GM19372 (cell line): ENCODE results near the gene CCNB1.
"Not testable (repeated sequence)": the region's sequence is repeated elsewhere in the genome, so short reads cannot be mapped to it uniquely, and the experiment has no call there.

Experiments used
- ATAC-seq: cut with Tn5 transposase; IDR thresholded peaks from one replicate; pipeline ENCODE4 v1.9.1; 2021; ENCODE audit warnings: mild to moderate bottlenecking, low read depth, moderate library complexity; ENCODE audit not compliant: unreplicated experiment

Gene CCNB1

GRCh38 chr5:69181659-69182293, 14.8 kb downstream of the CCNB1 start:
- ATAC-seq = not testable (repeated sequence)

GRCh38 chr5:69184621-69185020, 17.7 kb downstream of the CCNB1 start:
- ATAC-seq = no peak

- no peak for ATAC-seq
Measured at GRCh38 chr5:69187342-69187741, 20.4 kb downstream of the CCNB1 start.

GRCh38 chr5:69188811-69189161, 21.8 kb downstream of the CCNB1 start:
- ATAC-seq = no peak

- ATAC-seq = peak; percentile 86
Measured at GRCh38 chr5:69189162-69190086, 22.5 kb downstream of the CCNB1 start, which contains the start of gene CENPH. CENPH (plus strand) TSS chr5:69189583; CDS start chr5:69189635, 52 bp downstream.

GRCh38 chr5:69202497-69202896, 35.5 kb downstream of the CCNB1 start:
- ATAC-seq = no peak

- ATAC-seq = no peak
Measured at GRCh38 chr5:69206528-69207190, 39.7 kb downstream of the CCNB1 start.

- ATAC-seq = no peak
Measured at GRCh38 chr5:69209602-69210001, 42.7 kb downstream of the CCNB1 start.

GRCh38 chr5:69211200-69211599, 44.2 kb downstream of the CCNB1 start:
- no peak for ATAC-seq

- no peak for ATAC-seq
Measured at GRCh38 chr5:69212022-69212421, 45.1 kb downstream of the CCNB1 start.

- ATAC-seq = no peak
Measured at GRCh38 chr5:69213513-69214215, 46.7 kb downstream of the CCNB1 start.

- no peak for ATAC-seq
Measured at GRCh38 chr5:69217151-69217511, 50.2 kb downstream of the CCNB1 start.

- peak; percentile 88 for ATAC-seq
Measured at GRCh38 chr5:69217548-69218526, 50.9 kb downstream of the CCNB1 start.

GRCh38 chr5:69219939-69220338, 53.0 kb downstream of the CCNB1 start:
- ATAC-seq = no peak

GRCh38 chr5:69220371-69220770, 53.4 kb downstream of the CCNB1 start:
- not testable (repeated sequence) for ATAC-seq

- not testable (repeated sequence) for ATAC-seq
Measured at GRCh38 chr5:69220833-69221232, 53.9 kb downstream of the CCNB1 start.

GRCh38 chr5:69224520-69224919, 57.6 kb downstream of the CCNB1 start:
- no peak for ATAC-seq

GRCh38 chr5:69225860-69226259, 58.9 kb downstream of the CCNB1 start:
- ATAC-seq = no peak
